ENCODE measurements around the gene SIAH2. TPM values are rescaled to one million over a fixed set of nuclear protein-coding genes. Genes with fewer than 3 reads are reported as not detected.
A peak's percentile ranks its signal among the peaks of the same experiment; 100 is the strongest.

Gene SIAH2
- polyA plus RNA-seq, 4 donors: 14.5 to 20.0 (median 16.3) TPM

- Histone ChIP-seq H3K4me1 (ENCODE audit: control insufficient read depth in 3 of 3, insufficient read depth in 2 of 3, low read depth in 1 of 3, low read length in 2 of 3) (peaks cover 4 to 19% (median 15%) of the 10 kb centered on the region in 3 donors), H3K36me3 (ENCODE audit: control insufficient read depth in 3 of 3, insufficient read depth in 2 of 3, low read depth in 1 of 3, low read length in 3 of 3) (peaks cover 0 to 16% (median 0%) of the 10 kb centered on the region in 3 donors), H3K4me3 (ENCODE audit: low read depth in 1 of 3, low read length in 3 of 3) (no peak overlapping the region), H3K27me3 (ENCODE audit: control insufficient read depth in 3 of 3, insufficient read depth in 3 of 3, low read length in 3 of 3) (no peaks in the 10 kb centered on the region), H3K27ac (ENCODE audit: low read depth in 1 of 3, low read length in 2 of 3) (no peak overlapping the region), H3K9me3 (ENCODE audit: control insufficient read depth in 2 of 2, insufficient read depth in 1 of 2, low read depth in 1 of 2, low read length in 1 of 2) (no peaks in the 10 kb centered on the region)
- FAIRE-seq: no peak
- DNase-seq: no peak
- 47 to 69% (median 68%) methylated on average over 2 of the region's 2 CpGs for WGBS, 3 donors
Observed at GRCh38 chr3:150743508-150743907, 19.5 kb downstream of the SIAH2 start.

GRCh38 chr3:150742679-150743078 is 20.3 kb downstream of the SIAH2 start:
- 88 to 94% (median 94%) methylated on average over 4 of the region's 4 CpGs for WGBS, 3 donors
- Histone ChIP-seq H3K27ac (ENCODE audit: low read depth in 1 of 3, low read length in 2 of 3) (no peak overlapping the region), H3K36me3 (ENCODE audit: control insufficient read depth in 3 of 3, insufficient read depth in 2 of 3, low read depth in 1 of 3, low read length in 3 of 3) (peaks cover 0 to 16% (median 0%) of the 10 kb centered on the region in 3 donors), H3K9me3 (ENCODE audit: control insufficient read depth in 2 of 2, insufficient read depth in 1 of 2, low read depth in 1 of 2, low read length in 1 of 2) (no peaks in the 10 kb centered on the region), H3K27me3 (ENCODE audit: control insufficient read depth in 3 of 3, insufficient read depth in 3 of 3, low read length in 3 of 3) (no peaks in the 10 kb centered on the region), H3K4me1 (ENCODE audit: control insufficient read depth in 3 of 3, insufficient read depth in 2 of 3, low read depth in 1 of 3, low read length in 2 of 3) (peaks cover 5 to 24% (median 15%) of the 10 kb centered on the region in 3 donors), H3K4me3 (ENCODE audit: low read depth in 1 of 3, low read length in 3 of 3) (no peak overlapping the region)
- DNase-seq: no peak
- no peak for FAIRE-seq

DNA sequence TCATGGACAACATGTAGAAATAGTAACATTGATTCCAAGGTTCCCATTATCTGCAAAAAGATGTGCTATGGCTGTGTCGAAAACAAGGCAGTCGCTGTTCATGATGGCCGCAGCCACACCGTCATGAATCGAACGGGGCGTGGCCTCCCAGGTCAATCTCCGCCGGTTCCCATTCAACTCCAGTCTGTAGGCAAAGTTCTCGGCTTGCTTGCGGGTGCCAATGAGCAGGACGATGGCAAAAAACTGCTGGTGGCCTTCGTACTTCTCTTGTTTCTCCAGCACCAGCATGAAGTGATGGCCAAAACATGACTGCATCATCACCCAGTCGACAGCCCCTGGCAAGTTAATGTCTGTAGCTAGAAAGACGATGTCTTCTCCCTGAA is 20.8 kb downstream of the SIAH2 start:
- peaks cover 7 to 29% (median 12%) of the 10 kb centered on the region in 3 donors for H3K4me1 ChIP-seq (ENCODE audit: control insufficient read depth in 3 of 3, insufficient read depth in 2 of 3, low read depth in 1 of 3, low read length in 2 of 3)
- FAIRE-seq (no peak), DNase-seq (no peak)
- peaks cover 0 to 16% (median 0%) of the 10 kb centered on the region in 3 donors for H3K36me3 ChIP-seq (ENCODE audit: control insufficient read depth in 3 of 3, insufficient read depth in 2 of 3, low read depth in 1 of 3, low read length in 3 of 3)
- no peak overlapping the region for H3K4me3 ChIP-seq (ENCODE audit: low read depth in 1 of 3, low read length in 3 of 3)
- H3K9me3 ChIP-seq (ENCODE audit: control insufficient read depth in 2 of 2, insufficient read depth in 1 of 2, low read depth in 1 of 2, low read length in 1 of 2): no peaks in the 10 kb centered on the region
- whole genome bisulfite sequencing, 3 donors: 94 to 97% (median 96%) methylated on average over 15 of the region's 15 CpGs
- no peaks in the 10 kb centered on the region for H3K27me3 ChIP-seq (ENCODE audit: control insufficient read depth in 3 of 3, insufficient read depth in 3 of 3, low read length in 3 of 3)
- H3K27ac ChIP-seq (ENCODE audit: low read depth in 1 of 3, low read length in 2 of 3): no peak overlapping the region

- 57 to 70% (median 62%) methylated on average over 5 of the region's 5 CpGs for WGBS, 3 donors
- H3K4me1 ChIP-seq (ENCODE audit: control insufficient read depth in 3 of 3, insufficient read depth in 2 of 3, low read depth in 1 of 3, low read length in 2 of 3): peaks cover 7 to 26% (median 12%) of the 10 kb centered on the region in 3 donors
- no peak overlapping the region for H3K27ac ChIP-seq (ENCODE audit: low read depth in 1 of 3, low read length in 2 of 3)
- H3K36me3 ChIP-seq (ENCODE audit: control insufficient read depth in 3 of 3, insufficient read depth in 2 of 3, low read depth in 1 of 3, low read length in 3 of 3): peaks cover 0 to 13% (median 0%) of the 10 kb centered on the region in 3 donors
- no peak for DNase-seq
- no peaks in the 10 kb centered on the region for H3K9me3 ChIP-seq (ENCODE audit: control insufficient read depth in 2 of 2, insufficient read depth in 1 of 2, low read depth in 1 of 2, low read length in 1 of 2)
- H3K27me3 ChIP-seq (ENCODE audit: control insufficient read depth in 3 of 3, insufficient read depth in 3 of 3, low read length in 3 of 3): no peaks in the 10 kb centered on the region
- H3K4me3 ChIP-seq (ENCODE audit: low read depth in 1 of 3, low read length in 3 of 3): no peak overlapping the region
- no peak for FAIRE-seq
Observed at GRCh38 chr3:150741497-150742140, 21.4 kb downstream of the SIAH2 start.

DNA sequence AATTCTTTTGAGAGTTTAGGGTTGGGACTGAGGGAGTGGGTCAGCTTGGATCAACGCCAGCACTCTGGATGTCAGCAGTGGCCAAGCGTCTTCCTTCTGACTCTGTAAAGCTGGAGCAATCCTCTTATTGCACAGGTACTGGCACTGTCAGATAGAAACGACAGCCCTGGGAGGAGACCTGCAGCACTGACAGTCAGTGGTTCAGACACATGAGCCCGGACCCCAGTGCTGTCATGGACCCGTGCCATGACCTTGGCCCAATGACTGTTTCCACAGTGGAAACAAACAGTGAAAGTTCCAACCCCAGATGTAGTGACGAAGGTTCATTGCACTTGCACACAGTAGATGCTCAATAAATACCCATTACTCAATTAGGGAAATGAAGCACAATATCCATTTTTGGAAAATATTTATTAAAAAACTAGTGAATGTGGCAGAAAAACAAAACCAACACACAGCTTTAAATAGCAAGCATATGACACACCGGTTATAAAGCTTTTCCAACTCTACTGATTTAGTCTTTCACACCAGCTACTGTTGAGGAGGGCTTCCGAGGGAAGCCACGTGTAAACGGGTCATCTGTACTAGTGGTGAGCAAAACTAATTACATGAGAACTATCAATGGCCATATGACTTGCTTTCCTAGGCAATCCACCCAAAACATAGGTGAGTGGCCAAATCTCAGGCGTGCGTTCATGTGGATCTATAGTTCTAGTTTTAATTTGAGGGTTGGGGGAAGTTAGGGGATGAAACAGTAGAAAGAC is 22.1 kb downstream of the SIAH2 start:
- WGBS, 3 donors: 79 to 86% (median 82%) methylated on average over 12 of the region's 12 CpGs
- H3K27ac ChIP-seq (ENCODE audit: low read depth in 1 of 3, low read length in 2 of 3): no peak overlapping the region

DNA sequence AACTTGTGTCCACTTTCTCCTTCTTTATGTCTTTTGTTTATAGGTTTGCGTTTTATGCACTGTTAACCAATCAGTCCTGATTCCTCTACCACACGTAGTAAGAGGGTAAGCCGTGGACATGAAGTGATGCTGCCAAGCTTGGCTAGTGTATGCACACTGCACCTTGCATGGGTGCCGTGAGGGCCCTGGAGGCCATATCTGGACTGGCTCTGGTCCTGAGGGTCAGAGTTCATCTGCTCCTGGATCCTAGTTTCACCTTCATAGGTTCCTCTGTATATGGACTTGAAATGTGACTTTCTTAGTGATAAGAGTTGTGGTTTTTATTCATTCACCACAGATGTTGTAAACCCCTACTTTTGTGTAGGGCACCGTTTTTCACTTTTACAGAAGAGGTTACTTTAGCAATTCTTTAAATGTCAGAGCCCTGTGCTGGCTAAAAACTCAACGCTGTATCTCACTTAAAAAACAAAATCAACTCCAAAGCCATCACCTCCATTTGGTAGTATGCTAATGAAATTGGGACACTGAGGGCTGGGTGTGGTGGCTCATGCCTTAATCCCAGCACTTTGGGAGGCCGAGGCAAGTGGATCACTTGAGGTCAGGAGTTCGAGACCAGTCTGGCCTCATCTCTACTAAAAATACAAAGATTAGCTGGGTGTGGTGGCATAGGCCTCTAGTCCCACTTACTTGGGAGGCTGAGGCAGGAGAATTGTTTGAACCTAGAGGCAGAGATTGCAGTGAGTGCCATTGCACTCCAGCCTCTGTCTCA is 22.9 kb downstream of the SIAH2 start:
- H3K4me1 ChIP-seq (ENCODE audit: control insufficient read depth in 3 of 3, insufficient read depth in 2 of 3, low read depth in 1 of 3, low read length in 2 of 3): peaks cover 7 to 25% (median 9%) of the 10 kb centered on the region in 3 donors

More for the DNA sequence above, 22.1 kb downstream of the SIAH2 start:
- Histone ChIP-seq H3K9me3 (ENCODE audit: control insufficient read depth in 2 of 2, insufficient read depth in 1 of 2, low read depth in 1 of 2, low read length in 1 of 2) (no peaks in the 10 kb centered on the region), H3K27me3 (ENCODE audit: control insufficient read depth in 3 of 3, insufficient read depth in 3 of 3, low read length in 3 of 3) (no peaks in the 10 kb centered on the region), H3K4me3 (ENCODE audit: low read depth in 1 of 3, low read length in 3 of 3) (no peak overlapping the region), H3K4me1 (ENCODE audit: control insufficient read depth in 3 of 3, insufficient read depth in 2 of 3, low read depth in 1 of 3, low read length in 2 of 3) (peaks cover 7 to 25% (median 12%) of the 10 kb centered on the region in 3 donors), H3K36me3 (ENCODE audit: control insufficient read depth in 3 of 3, insufficient read depth in 2 of 3, low read depth in 1 of 3, low read length in 3 of 3) (peaks cover 0 to 13% (median 0%) of the 10 kb centered on the region in 3 donors)
- FAIRE-seq (no peak), DNase-seq (no peak)

DNA sequence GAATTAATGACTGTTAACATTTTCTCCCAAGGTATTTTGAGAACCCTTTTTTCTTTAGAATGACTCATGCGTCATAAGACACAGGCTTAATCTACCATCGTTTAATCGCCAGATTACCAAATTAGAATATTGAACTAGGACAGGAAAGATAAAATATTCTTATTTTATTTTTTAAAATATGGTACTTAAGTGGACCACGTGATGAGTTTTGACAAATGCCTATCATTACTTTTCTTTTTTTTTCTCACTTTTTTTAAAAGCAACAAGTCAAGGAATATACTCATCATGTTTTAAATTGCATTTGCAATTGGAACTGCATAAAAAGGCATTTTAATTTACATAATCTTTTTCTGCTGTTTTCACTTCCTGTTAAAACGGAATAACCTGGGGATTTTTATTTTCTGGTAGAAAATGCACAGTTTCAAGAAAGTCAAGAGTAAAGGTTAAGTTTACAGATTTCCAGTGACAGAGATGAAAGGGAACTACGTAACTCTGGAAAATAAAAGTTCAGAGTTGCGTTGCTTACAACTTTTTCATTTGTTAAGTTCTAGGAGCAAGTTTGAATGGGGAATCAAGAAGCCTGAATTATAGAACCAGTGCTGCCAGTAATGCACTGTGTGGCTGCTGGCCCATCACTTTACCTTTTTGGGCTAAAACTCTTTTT is 23.6 kb downstream of the SIAH2 start:
- FAIRE-seq (no peak), DNase-seq (no peak)
- Histone ChIP-seq H3K27me3 (ENCODE audit: control insufficient read depth in 3 of 3, insufficient read depth in 3 of 3, low read length in 3 of 3) (no peaks in the 10 kb centered on the region), H3K36me3 (ENCODE audit: control insufficient read depth in 3 of 3, insufficient read depth in 2 of 3, low read depth in 1 of 3, low read length in 3 of 3) (peaks cover 0 to 13% (median 0%) of the 10 kb centered on the region in 3 donors), H3K4me3 (ENCODE audit: low read depth in 1 of 3, low read length in 3 of 3) (no peak overlapping the region), H3K4me1 (ENCODE audit: control insufficient read depth in 3 of 3, insufficient read depth in 2 of 3, low read depth in 1 of 3, low read length in 2 of 3) (peaks cover 2 to 25% (median 7%) of the 10 kb centered on the region in 3 donors), H3K9me3 (ENCODE audit: control insufficient read depth in 2 of 2, insufficient read depth in 1 of 2, low read depth in 1 of 2, low read length in 1 of 2) (no peaks in the 10 kb centered on the region), H3K27ac (ENCODE audit: low read depth in 1 of 3, low read length in 2 of 3) (no peak overlapping the region)
- WGBS, 3 donors: 59 to 68% (median 66%) methylated on average over 7 of the region's 7 CpGs

More for the DNA sequence above, 22.9 kb downstream of the SIAH2 start:
- 66 to 70% (median 68%) methylated on average over 8 of the region's 8 CpGs for WGBS, 3 donors
- H3K27me3 ChIP-seq (ENCODE audit: control insufficient read depth in 3 of 3, insufficient read depth in 3 of 3, low read length in 3 of 3): no peaks in the 10 kb centered on the region
- DNase-seq: no peak
- H3K9me3 ChIP-seq (ENCODE audit: control insufficient read depth in 2 of 2, insufficient read depth in 1 of 2, low read depth in 1 of 2, low read length in 1 of 2): no peaks in the 10 kb centered on the region
- H3K4me3 ChIP-seq (ENCODE audit: low read depth in 1 of 3, low read length in 3 of 3): no peak overlapping the region
- H3K36me3 ChIP-seq (ENCODE audit: control insufficient read depth in 3 of 3, insufficient read depth in 2 of 3, low read depth in 1 of 3, low read length in 3 of 3): peaks cover 0 to 13% (median 0%) of the 10 kb centered on the region in 3 donors
- FAIRE-seq: no peak
- H3K27ac ChIP-seq (ENCODE audit: low read depth in 1 of 3, low read length in 2 of 3): peak overlapping the region in 1 of 3 donors; percentile 24

DNA sequence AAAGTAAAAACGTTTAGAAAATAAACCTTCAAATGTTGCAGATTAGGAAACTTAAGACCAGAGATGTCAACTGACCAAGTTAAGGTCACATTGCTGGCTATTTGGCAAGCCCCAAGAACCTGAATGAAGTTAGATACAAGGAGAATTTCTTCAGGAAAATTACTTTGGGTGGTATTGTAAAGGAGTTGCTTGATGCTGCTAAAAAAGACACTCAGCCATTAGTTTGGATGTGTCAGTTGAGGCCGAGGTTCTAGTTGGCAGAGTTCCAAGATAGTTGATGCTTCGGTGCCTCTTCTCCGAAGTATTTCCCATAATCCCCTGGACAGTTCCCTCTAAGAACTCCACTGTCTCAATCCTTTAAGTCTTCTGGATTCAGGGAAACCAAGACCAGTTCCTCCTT is 24.3 kb downstream of the SIAH2 start:
- H3K27ac ChIP-seq (ENCODE audit: low read depth in 1 of 3, low read length in 2 of 3): peak overlapping the region in 1 of 3 donors; percentile 27
- no peaks in the 10 kb centered on the region for H3K9me3 ChIP-seq (ENCODE audit: control insufficient read depth in 2 of 2, insufficient read depth in 1 of 2, low read depth in 1 of 2, low read length in 1 of 2)
- FAIRE-seq (no peak), DNase-seq (no peak)
- H3K4me3 ChIP-seq (ENCODE audit: low read depth in 1 of 3, low read length in 3 of 3): no peak overlapping the region
- peaks cover 2 to 25% (median 4%) of the 10 kb centered on the region in 3 donors for H3K4me1 ChIP-seq (ENCODE audit: control insufficient read depth in 3 of 3, insufficient read depth in 2 of 3, low read depth in 1 of 3, low read length in 2 of 3)
- 41 to 45% (median 44%) methylated on average over 4 of the region's 4 CpGs for WGBS, 3 donors
- no peaks in the 10 kb centered on the region for H3K27me3 ChIP-seq (ENCODE audit: control insufficient read depth in 3 of 3, insufficient read depth in 3 of 3, low read length in 3 of 3)
- H3K36me3 ChIP-seq (ENCODE audit: control insufficient read depth in 3 of 3, insufficient read depth in 2 of 3, low read depth in 1 of 3, low read length in 3 of 3): peaks cover 0 to 13% (median 0%) of the 10 kb centered on the region in 3 donors

Measured in small intestine (tissue), 7 donors.